ENCODE measurements around the gene LSS. TPM values are rescaled to one million over a fixed set of nuclear protein-coding genes. Genes with fewer than 3 reads are reported as not detected.

The LSS gene
- total and polyA plus RNA-seq, 2 of the 4 experiments (the other 2 are of a cell fraction): 43.4 to 58.1 TPM

DNA sequence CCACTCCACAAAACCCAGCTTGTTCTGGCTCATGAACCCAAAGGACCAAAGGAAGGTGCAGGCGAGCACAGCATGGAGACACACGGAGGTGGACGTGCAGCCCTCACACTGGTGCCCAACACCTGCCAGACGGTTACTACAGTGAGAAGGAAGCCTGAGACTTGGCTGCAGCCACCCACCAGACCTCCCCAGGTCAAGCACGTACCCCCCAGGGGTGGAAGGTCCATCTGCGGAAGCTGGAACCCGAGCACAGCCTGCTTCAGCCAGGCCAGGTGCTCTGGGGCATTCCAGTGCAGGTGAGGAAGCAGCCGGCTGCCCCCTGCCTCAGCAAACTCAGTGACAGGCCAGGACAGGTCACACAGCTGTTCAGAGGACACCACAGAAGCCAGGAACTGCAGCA lies 16.0 kb upstream of the LSS start:
- H2BK5ac ChIP-seq (ENCODE audit: low read depth, low read length, poor library complexity, severe bottlenecking): no peak overlapping the region
- H3K79me1 ChIP-seq (ENCODE audit: low read depth in 1 of 2, low read length in 2 of 2): peaks cover 8 to 28% of the 10 kb centered on the region in 2 experiments; a peak in 3 of 4 replicates
- no peak overlapping the region for H2BK120ac ChIP-seq (ENCODE audit: low read depth, low read length)
- ChIA-PET CTCF (no interaction called here), POLR2A (ENCODE audit: unreplicated experiment) (no interaction called here)
- no peak overlapping the region for H2BK15ac ChIP-seq (ENCODE audit: low read depth, low read length)
- no peak overlapping the region for H3K4me3 ChIP-seq (ENCODE audit: insufficient read depth, low read depth, low read length)
- H3K14ac ChIP-seq (replicated peaks; ENCODE audit: low read depth, low read length): no peak overlapping the region
- TF ChIP-seq NFE2L2 (IDR thresholded peaks at IDR 0.05; ENCODE audit: low read depth, low read length): no peak
- no peak for TF ChIP-seq MXI1 (IDR thresholded peaks at IDR 0.05; ENCODE audit: borderline replicate concordance, low read depth, low read length)
- no peak for TF ChIP-seq POLR2A (IDR thresholded peaks at IDR 0.05; ENCODE audit: low read depth, low read length)
- TF ChIP-seq, protein P1, sequence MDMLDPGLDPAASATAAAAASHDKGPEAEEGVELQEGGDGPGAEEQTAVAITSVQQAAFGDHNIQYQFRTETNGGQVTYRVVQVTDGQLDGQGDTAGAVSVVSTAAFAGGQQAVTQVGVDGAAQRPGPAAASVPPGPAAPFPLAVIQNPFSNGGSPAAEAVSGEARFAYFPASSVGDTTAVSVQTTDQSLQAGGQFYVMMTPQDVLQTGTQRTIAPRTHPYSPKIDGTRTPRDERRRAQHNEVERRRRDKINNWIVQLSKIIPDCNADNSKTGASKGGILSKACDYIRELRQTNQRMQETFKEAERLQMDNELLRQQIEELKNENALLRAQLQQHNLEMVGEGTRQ (IDR thresholded peaks at IDR 0.05; ENCODE audit: low read depth, low read length): no peak
- no peak for TF ChIP-seq MAZ (IDR thresholded peaks at IDR 0.05; ENCODE audit: borderline replicate concordance, low read depth, low read length)
- no peak for TF ChIP-seq FOS (IDR thresholded peaks at IDR 0.05; ENCODE audit: low read depth, low read length)
- no peak overlapping the region for H2AK5ac ChIP-seq (ENCODE audit: low read depth, low read length)
- no peak overlapping the region for H2AK9ac ChIP-seq (replicated peaks; ENCODE audit: low read depth, low read length, poor library complexity)
- H3K9ac ChIP-seq (ENCODE audit: low read depth, low read length): no peak overlapping the region
- no peak overlapping the region for H4K91ac ChIP-seq (ENCODE audit: insufficient read depth, low read depth, low read length)
- H2BK20ac ChIP-seq (ENCODE audit: low read depth, low read length): no peak overlapping the region
- dilution Hi-C loops (cut with HindIII; ENCODE audit: low sequenced_read_pairs, unreplicated experiment): no loop called here
- H3K4ac ChIP-seq (ENCODE audit: low read depth, low read length): no peak overlapping the region
- in situ Hi-C loops (cut with MboI; ENCODE audit: low sequenced_read_pairs): no loop called here
- H3K56ac ChIP-seq (ENCODE audit: extremely low read depth, insufficient read depth, low read length): no peak overlapping the region
- BruUV-seq (replicated peaks): no TSS peak
- no peak overlapping the region for H3K18ac ChIP-seq (ENCODE audit: low read depth, low read length)
- H4K8ac ChIP-seq (ENCODE audit: low read depth in 2 of 2, low read length in 2 of 2): no peak overlapping the region
- H3K36me3 ChIP-seq (ENCODE audit: control insufficient read depth, insufficient read depth, low read length): peaks cover 70% of the 10 kb centered on the region
- peaks cover 6% of the 10 kb centered on the region for H4K20me1 ChIP-seq (ENCODE audit: insufficient read depth, low read length)
- no peak for DNase-seq
- H3K4me2 ChIP-seq (ENCODE audit: low read depth, low read length): no peak overlapping the region
- H3K27ac ChIP-seq (ENCODE audit: insufficient read depth, low read length): no peak overlapping the region
- no peaks in the 10 kb centered on the region for H3K27me3 ChIP-seq (ENCODE audit: control insufficient read depth, insufficient read depth, low read length)
- no peaks in the 10 kb centered on the region; the same call in 1 of the 2 replicates for H3K4me1 ChIP-seq (ENCODE audit: control insufficient read depth, insufficient read depth, low read length)
- WGBS, 2 experiments (ENCODE audit: extremely low coverage in 2 of 2, insufficient read length in 1 of 2): 98% methylated on average over 6 of the region's 8 CpGs; no CpG with 5 or more reads in 1 of the 2 experiments
- H3K9me3 ChIP-seq (ENCODE audit: control insufficient read depth, insufficient read depth, low read length): no peaks in the 10 kb centered on the region
- intact Hi-C loops (cut with micrococcal nuclease): loop anchor here (5.0 kb wide), 1 partner anchor 38 kb away; no protein-coding TSS in a partner anchor
- ATAC-seq (ENCODE audit: low read depth): no peak
- H2AFZ ChIP-seq (replicated peaks; ENCODE audit: low read length, poor library complexity): no peak overlapping the region
- no peak overlapping the region for H3K23ac ChIP-seq (ENCODE audit: low read depth, low read length)
- peaks cover 22% of the 10 kb centered on the region for H3K9me1 ChIP-seq (ENCODE audit: insufficient read depth, low read length)
- no peak overlapping the region for H4K5ac ChIP-seq (ENCODE audit: low read depth, low read length)
